ENCODE results near the gene SGTA.
"Not testable (repeated sequence)": the region's sequence is repeated elsewhere in the genome, so short reads cannot be mapped to it uniquely, and the experiment has no call there.

The SGTA gene

DNA sequence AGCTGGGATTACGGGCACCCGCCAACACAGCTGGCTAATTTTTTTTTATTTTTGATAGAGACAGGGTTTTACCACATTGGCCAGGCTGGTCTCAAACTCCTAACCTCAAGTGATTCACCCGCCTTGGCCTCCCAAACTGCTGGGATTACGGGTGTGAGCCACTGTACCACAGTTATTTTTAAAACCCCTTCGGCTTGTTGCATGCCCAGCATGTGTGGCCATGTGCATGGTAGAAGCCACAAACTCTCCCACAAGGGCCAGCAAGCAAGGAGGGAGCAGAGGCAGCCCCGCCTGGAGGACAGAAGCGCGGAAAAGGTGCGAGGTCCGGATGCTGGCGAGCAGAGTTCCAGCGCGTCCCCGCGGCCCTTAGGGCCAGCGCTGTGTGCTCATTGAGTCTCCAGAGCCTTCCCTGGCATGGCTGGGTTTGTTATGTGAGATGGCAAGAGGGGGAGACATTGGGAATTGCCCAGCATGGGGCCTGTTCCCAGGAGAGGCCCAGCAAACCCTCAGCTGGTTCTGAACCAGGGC, 15.1 kb upstream of the SGTA start:
- no peak for DNase-seq (ENCODE audit: insufficient read length, low spot score)
- no peak for FAIRE-seq
- TF ChIP-seq, protein P1, sequence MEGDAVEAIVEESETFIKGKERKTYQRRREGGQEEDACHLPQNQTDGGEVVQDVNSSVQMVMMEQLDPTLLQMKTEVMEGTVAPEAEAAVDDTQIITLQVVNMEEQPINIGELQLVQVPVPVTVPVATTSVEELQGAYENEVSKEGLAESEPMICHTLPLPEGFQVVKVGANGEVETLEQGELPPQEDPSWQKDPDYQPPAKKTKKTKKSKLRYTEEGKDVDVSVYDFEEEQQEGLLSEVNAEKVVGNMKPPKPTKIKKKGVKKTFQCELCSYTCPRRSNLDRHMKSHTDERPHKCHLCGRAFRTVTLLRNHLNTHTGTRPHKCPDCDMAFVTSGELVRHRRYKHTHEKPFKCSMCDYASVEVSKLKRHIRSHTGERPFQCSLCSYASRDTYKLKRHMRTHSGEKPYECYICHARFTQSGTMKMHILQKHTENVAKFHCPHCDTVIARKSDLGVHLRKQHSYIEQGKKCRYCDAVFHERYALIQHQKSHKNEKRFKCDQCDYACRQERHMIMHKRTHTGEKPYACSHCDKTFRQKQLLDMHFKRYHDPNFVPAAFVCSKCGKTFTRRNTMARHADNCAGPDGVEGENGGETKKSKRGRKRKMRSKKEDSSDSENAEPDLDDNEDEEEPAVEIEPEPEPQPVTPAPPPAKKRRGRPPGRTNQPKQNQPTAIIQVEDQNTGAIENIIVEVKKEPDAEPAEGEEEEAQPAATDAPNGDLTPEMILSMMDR (IDR thresholded peaks at IDR 0.05; ENCODE audit: insufficient read depth, missing control alignments), result no peak

DNA sequence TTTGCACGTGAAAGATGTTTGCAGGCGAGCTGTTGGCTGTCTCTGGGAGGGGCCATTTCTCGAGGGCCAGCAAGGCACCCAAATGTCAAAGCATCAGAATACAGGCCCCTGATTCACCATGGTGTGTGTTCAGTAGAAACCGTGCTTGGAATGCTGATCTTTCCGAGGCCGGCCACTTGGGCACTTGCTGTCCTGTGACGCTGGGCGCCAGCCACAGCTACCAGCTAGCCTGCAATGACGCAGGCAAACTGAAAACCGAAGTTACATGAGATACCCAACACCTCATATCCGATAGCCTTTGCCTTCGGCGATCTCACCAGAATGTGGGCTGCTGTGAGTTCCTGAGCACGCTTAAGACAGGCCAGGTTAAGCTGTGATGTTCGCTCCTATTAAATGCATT, 14.2 kb upstream of the SGTA start:
- DNase-seq (ENCODE audit: insufficient read length, low spot score), result no peak
- TF ChIP-seq, protein P1 (IDR thresholded peaks at IDR 0.05; ENCODE audit: insufficient read depth, missing control alignments), result no peak
- FAIRE-seq, result no peak

DNA sequence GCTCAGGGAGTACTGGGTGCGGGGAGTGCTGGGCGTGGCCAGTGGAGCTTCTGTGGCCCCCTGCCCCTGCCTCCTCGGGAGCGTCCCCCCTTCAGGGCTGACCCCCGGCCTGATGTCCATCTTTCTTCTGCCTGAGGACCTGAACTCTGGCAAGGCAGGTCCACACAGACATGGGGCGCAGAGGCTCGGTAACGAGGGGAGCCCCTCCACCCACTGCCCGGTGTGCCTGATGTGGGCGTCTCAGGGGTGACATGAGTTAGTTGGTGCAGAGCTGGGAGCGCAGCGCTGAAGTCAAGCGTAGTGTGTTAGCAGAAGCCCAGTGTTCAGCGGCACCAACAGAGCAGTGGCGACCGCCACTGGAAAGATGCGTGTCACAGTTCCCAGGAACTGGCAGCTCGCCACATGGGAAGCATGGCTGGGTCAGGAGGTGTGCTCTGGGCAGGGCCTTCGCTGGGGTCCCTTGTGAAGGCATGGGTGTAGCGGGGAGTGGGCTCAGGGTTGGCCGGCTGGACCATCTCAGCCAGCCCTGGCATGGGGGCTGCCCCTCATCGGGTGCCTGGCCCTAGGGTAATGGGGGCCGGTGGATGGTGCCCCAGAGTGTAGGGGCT, 13.7 kb upstream of the SGTA start:
- FAIRE-seq, result no peak
- DNase-seq (ENCODE audit: insufficient read length, low spot score), result no peak
- TF ChIP-seq, protein P1 (IDR thresholded peaks at IDR 0.05; ENCODE audit: insufficient read depth, missing control alignments), result no peak

DNA sequence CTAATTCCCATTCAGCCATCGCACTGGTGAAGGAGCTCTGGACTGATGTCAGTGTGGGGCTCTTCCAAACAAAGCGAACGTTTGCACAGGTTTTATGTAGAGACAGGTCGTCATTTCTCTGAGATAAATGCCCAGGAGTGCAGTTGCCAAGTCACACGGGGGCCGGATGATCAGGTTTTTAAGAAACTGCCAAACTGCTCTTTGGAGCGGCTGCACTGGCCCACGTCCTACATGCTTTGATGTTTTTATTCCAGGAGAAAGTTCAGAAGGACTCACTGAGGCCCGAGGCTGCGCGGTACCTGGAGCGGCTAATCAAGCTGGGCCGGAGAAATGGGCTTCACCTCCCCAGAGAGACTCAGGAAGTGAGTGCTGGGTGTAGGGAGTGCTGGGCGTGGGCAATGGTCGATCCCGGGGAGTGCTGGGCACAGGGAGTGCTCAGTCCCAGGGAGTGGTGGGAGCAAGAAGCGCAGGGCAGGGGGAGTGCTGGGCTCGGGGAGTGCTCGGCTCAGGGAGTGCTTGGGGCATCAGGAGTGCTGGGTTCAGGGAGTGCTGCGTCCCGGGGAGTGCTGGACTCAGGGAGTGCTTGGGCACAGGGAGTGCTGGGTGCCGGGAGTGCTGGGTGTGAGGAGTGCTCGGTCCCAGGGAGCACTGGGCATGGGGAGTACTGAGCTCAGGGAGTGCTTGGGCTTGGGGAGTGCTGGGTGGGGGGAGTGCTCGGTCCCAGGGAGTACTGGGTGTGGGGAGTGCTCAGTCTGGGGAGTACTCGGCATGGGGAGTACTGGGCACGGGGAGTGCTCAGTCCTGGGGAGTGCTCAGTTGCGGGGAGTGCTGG, 13.0 kb upstream of the SGTA start:
- TF ChIP-seq, protein P1 (IDR thresholded peaks at IDR 0.05; ENCODE audit: insufficient read depth, missing control alignments), result no peak
- FAIRE-seq (no peak), DNase-seq (ENCODE audit: insufficient read length, low spot score) (no peak)

DNA sequence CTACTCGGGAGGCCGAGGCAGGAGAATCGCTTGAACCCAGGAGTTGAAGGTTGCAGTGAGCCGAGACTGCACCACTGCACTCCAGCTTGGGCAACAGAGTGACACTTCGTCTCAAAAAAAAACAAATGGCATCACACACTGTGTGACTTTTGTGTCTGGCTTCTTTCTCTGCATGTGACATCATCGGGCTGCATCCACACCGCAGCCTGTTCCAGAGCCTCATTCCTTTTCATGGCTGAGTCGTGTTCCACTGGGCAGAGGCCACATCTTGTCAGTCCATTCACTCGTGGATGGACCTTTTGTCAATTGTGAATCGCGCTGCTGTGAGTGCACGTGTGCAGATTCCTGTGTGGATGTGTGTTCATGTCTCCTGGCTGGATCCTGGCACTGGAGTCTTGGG, 10.5 kb upstream of the SGTA start:
- TF ChIP-seq, protein P1 (IDR thresholded peaks at IDR 0.05; ENCODE audit: insufficient read depth, missing control alignments), result no peak
- no peak for FAIRE-seq

DNA sequence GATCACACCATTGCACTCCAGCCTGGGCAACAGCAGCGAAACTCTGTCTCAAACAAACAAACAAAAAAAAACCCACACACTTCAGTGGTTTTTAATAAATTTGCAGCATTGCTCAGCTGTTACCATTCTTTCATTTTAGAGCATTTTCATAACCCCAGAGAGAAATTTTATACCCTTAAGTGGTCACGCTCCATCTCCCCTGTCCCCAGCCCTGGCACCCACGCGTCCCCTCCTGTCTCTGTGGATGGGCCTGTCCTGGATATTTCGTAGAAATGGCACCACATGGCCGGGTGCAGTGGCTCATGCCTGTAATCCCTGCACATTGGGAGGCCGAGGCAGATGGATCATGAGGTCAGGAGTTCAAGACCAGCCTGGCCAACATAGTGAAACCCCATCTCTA, 10.1 kb upstream of the SGTA start:
- FAIRE-seq (no peak), DNase-seq (ENCODE audit: insufficient read length, low spot score) (no peak)
- TF ChIP-seq, protein P1 (IDR thresholded peaks at IDR 0.05; ENCODE audit: insufficient read depth, missing control alignments), result no peak

More for the DNA sequence above, 10.5 kb upstream of the SGTA start:
- no peak for DNase-seq (ENCODE audit: insufficient read length, low spot score)

DNA sequence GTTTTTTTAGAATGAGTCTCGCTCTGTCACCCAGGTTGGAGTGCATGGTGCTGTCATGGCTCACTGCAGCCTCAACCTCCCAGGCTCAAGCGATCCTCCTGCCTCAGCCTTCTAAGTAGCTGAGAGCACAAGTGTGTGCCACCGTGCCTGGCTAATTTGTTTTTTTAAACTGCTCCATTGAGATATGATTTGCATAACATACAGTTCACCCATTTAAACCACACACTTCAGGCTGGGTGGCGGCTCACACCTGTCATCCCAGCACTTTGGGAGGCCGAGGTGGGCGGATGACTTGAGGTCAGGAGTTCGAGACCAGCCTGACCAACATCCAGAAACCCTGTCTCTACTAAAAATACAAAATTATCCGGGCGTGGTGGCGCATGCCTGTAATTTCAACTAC, 9.6 kb upstream of the SGTA start:
- FAIRE-seq; DNase-seq (ENCODE audit: insufficient read length, low spot score): not testable (repeated sequence)

Measured in D721Med (cell line).